Measurements from ENCODE around the gene IGDCC3. TPM values are rescaled to one million over a fixed set of nuclear protein-coding genes. Genes with fewer than 3 reads are reported as not detected.
"Not testable (repeated sequence)": the region's sequence is repeated elsewhere in the genome, so short reads cannot be mapped to it uniquely, and the experiment has no call there.

The IGDCC3 gene
- total and polyA plus RNA-seq, 2 donors = 0.13 to 1.4 TPM

- Histone ChIP-seq H3K4me1 (ENCODE audit: insufficient read depth) (no peaks in the 10 kb centered on the region), H3K36me3 (ENCODE audit: insufficient read depth) (no peaks in the 10 kb centered on the region), H3K4me3 (ENCODE audit: low read depth, low read length) (no peak overlapping the region), H3K27ac (ENCODE audit: low read depth) (no peak overlapping the region)
- no peak for DNase-seq (ENCODE audit: extremely low spot score)
- 94% methylated on average over 2 of the region's 2 CpGs for WGBS
Measured at GRCh38 chr15:65363766-65364165, 14.0 kb downstream of the IGDCC3 start.

- Histone ChIP-seq H3K36me3 (ENCODE audit: insufficient read depth) (no peaks in the 10 kb centered on the region), H3K27ac (ENCODE audit: low read depth) (no peak overlapping the region), H3K4me3 (ENCODE audit: low read depth, low read length) (no peak overlapping the region), H3K4me1 (ENCODE audit: insufficient read depth) (no peaks in the 10 kb centered on the region)
- 94% methylated on average over 7 of the region's 7 CpGs for WGBS
- no peak for DNase-seq (ENCODE audit: extremely low spot score)
Measured at GRCh38 chr15:65363306-65363705, 14.5 kb downstream of the IGDCC3 start.

GRCh38 chr15:65362491-65362890, 15.3 kb downstream of the IGDCC3 start:
- Histone ChIP-seq H3K4me1 (ENCODE audit: insufficient read depth) (no peaks in the 10 kb centered on the region), H3K36me3 (ENCODE audit: insufficient read depth) (no peaks in the 10 kb centered on the region), H3K4me3 (ENCODE audit: low read depth, low read length) (no peak overlapping the region), H3K27ac (ENCODE audit: low read depth) (no peak overlapping the region)
- DNase-seq (ENCODE audit: extremely low spot score) = no peak
- WGBS = 88% methylated on average over 8 of the region's 8 CpGs

GRCh38 chr15:65361708-65362459, 15.9 kb downstream of the IGDCC3 start:
- WGBS = 81% methylated on average over 32 of the region's 32 CpGs
- H3K4me3 ChIP-seq (ENCODE audit: low read depth, low read length) = no peak overlapping the region
- H3K4me1 ChIP-seq (ENCODE audit: insufficient read depth) = no peaks in the 10 kb centered on the region
- no peak for DNase-seq (ENCODE audit: extremely low spot score)
- no peaks in the 10 kb centered on the region for H3K36me3 ChIP-seq (ENCODE audit: insufficient read depth)
- H3K27ac ChIP-seq (ENCODE audit: low read depth) = no peak overlapping the region

- WGBS = 88% methylated on average over 1 of the region's 1 CpG
- Histone ChIP-seq H3K4me3 (ENCODE audit: low read depth, low read length) (no peak overlapping the region), H3K27ac (ENCODE audit: low read depth) (no peak overlapping the region), H3K4me1 (ENCODE audit: insufficient read depth) (no peaks in the 10 kb centered on the region), H3K36me3 (ENCODE audit: insufficient read depth) (no peaks in the 10 kb centered on the region)
- no peak for DNase-seq (ENCODE audit: extremely low spot score)
Measured at GRCh38 chr15:65360506-65360905, 17.3 kb downstream of the IGDCC3 start.

DNA sequence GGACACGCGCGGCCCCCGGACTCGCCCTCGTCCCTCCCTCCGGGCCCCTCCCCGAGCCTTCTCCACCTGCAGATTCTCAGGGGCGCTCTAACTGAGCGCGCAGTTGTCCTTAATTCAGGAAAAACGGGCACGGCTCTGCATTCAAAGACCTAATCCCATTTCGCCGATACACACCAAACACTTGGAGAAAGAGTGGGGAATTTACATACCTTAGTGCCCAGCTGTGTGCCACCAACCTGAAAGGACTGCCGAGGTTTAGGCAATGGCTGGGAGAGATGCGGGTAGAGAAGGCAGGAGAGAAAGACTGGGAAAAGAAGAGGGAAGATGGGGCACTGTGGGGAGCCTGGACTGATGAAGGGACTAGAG, 21.8 kb downstream of the IGDCC3 start:
- no peaks in the 10 kb centered on the region for H3K4me1 ChIP-seq (ENCODE audit: insufficient read depth)
- no peak for DNase-seq (ENCODE audit: extremely low spot score)
- no peak overlapping the region for H3K4me3 ChIP-seq (ENCODE audit: low read depth, low read length)
- no peak overlapping the region for H3K27ac ChIP-seq (ENCODE audit: low read depth)
- no peaks in the 10 kb centered on the region for H3K36me3 ChIP-seq (ENCODE audit: insufficient read depth)
- 28% methylated on average over 17 of the region's 17 CpGs for WGBS

DNA sequence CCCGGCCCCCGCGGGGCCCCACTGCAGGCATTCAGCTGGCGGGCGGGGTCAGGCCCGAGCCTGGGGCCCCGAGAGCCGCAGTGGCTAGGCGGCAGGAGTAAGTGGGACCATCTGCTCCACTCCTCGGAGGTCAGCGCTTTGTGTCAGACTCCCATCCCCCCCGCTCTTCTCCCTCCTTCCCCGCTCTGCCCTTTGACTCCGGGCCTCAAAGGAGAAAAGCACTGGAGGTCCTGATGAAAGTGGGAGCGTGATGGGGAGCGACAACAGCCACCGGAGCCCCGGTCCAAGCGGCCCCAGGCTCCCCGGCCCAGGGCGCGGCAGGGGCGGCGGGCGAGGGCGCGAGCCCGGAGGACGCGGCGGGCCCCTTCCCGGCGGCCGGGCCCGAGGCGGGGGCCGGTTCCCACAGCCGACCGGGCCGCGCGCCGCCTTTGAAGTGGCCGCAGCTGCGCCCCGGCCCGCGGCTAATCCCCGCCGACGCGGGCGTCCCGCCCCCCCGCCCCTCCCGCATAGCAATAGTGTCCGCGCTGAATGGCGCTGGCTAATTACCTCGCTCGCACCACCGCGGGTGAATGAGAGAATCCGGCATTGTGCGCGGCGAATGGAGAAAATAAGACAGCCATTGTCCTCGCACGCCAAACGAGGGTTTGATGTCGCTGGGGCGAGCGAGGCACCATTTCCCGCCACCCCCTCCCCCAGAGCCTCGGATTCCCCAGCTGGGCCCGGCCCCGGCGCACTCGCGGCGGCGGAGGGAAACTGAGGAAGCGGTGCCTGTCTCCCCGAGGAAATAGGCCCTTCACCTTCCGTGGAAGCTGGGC, 22.4 kb downstream of the IGDCC3 start:
- no peaks in the 10 kb centered on the region for H3K36me3 ChIP-seq (ENCODE audit: insufficient read depth)
- DNase-seq (ENCODE audit: extremely low spot score) = no peak
- WGBS = 2% methylated on average over 85 of the region's 85 CpGs
- no peak overlapping the region for H3K27ac ChIP-seq (ENCODE audit: low read depth)
- H3K4me1 ChIP-seq (ENCODE audit: insufficient read depth) = no peaks in the 10 kb centered on the region
- peak overlapping the region; percentile 47 for H3K4me3 ChIP-seq (ENCODE audit: low read depth, low read length)

GRCh38 chr15:65354835-65355172, 23.0 kb downstream of the IGDCC3 start:
- 54% methylated on average over 10 of the region's 10 CpGs for WGBS
- Histone ChIP-seq H3K4me1 (ENCODE audit: insufficient read depth) (no peaks in the 10 kb centered on the region), H3K27ac (ENCODE audit: low read depth) (no peak overlapping the region), H3K4me3 (ENCODE audit: low read depth, low read length) (no peak overlapping the region), H3K36me3 (ENCODE audit: insufficient read depth) (no peaks in the 10 kb centered on the region)
- no peak for DNase-seq (ENCODE audit: extremely low spot score)

GRCh38 chr15:65351972-65352371, 25.8 kb downstream of the IGDCC3 start:
- WGBS = 72% methylated on average over 1 of the region's 1 CpG
- not testable (repeated sequence) for DNase-seq (ENCODE audit: extremely low spot score); H3K4me3 ChIP-seq (ENCODE audit: low read depth, low read length); H3K4me1 ChIP-seq (ENCODE audit: insufficient read depth); H3K36me3 ChIP-seq (ENCODE audit: insufficient read depth); H3K27ac ChIP-seq (ENCODE audit: low read depth)

DNA sequence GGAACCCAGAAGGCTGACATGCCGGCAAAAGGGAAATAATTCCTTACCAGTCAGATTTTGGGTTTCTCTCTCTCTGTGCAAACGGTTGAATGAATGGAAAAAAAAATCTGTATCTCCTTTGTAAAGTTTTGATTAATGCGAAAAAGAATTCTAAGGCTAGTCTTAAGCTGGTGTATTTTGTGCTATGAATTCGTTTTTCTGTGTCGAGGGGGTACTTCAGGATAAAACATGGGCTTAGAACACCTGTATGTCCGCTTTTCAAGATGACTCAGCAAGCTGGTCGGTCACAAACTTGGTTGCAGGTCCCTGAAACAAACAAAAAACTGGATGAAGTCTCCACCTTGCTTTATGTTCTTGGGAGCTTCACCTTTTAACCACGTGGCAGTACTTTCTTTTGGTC, 28.5 kb downstream of the IGDCC3 start:
- WGBS = 86% methylated on average over 8 of the region's 8 CpGs
- Histone ChIP-seq H3K4me1 (ENCODE audit: insufficient read depth) (no peaks in the 10 kb centered on the region), H3K4me3 (ENCODE audit: low read depth, low read length) (no peak overlapping the region), H3K36me3 (ENCODE audit: insufficient read depth) (no peaks in the 10 kb centered on the region), H3K27ac (ENCODE audit: low read depth) (no peak overlapping the region)
- DNase-seq (ENCODE audit: extremely low spot score) = no peak

GRCh38 chr15:65347756-65348155, 30.0 kb downstream of the IGDCC3 start:
- H3K27ac ChIP-seq (ENCODE audit: low read depth); H3K4me3 ChIP-seq (ENCODE audit: low read depth, low read length); H3K36me3 ChIP-seq (ENCODE audit: insufficient read depth); H3K4me1 ChIP-seq (ENCODE audit: insufficient read depth); DNase-seq (ENCODE audit: extremely low spot score): not testable (repeated sequence)
- WGBS = 96% methylated on average over 8 of the region's 8 CpGs

DNA sequence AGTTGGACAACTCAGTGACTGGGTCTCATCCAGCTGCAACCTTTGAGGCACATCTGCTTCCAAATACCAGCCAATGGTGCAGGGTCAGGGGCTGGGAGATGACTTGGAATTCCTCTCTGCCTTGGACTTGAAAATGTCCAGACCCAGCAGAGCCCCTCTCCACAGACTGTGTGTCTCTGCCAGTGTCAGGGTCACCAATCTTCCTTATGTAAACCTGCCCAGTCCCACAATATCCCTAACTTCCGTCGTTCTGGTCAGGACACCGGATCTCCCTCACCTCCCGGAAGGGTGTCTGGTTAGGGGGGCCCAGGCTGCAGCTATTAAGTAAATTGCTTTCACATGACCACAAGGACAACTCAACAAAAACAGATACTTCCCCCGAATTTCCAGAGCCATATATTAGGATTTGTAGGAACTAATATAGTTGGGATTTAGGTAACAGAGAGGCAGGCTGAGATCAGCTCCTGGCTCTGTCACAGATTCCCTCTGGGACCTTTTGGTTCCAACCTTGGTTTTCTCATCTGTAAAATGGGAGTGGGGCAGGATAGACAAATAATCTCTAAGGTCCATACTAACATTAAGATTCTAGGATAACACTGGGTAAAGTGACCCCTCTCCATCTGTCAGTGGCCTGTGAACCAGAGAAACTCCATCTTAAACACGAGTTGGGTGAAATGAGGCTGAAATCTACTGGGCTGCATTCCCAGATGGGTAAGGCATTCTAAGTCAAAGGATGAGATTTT, 30.8 kb downstream of the IGDCC3 start:
- DNase-seq (ENCODE audit: extremely low spot score) = no peak
- 57% methylated on average over 6 of the region's 6 CpGs for WGBS
- no peaks in the 10 kb centered on the region for H3K4me1 ChIP-seq (ENCODE audit: insufficient read depth)
- H3K36me3 ChIP-seq (ENCODE audit: insufficient read depth) = no peaks in the 10 kb centered on the region
- no peak overlapping the region for H3K4me3 ChIP-seq (ENCODE audit: low read depth, low read length)
- H3K27ac ChIP-seq (ENCODE audit: low read depth) = no peak overlapping the region

DNA sequence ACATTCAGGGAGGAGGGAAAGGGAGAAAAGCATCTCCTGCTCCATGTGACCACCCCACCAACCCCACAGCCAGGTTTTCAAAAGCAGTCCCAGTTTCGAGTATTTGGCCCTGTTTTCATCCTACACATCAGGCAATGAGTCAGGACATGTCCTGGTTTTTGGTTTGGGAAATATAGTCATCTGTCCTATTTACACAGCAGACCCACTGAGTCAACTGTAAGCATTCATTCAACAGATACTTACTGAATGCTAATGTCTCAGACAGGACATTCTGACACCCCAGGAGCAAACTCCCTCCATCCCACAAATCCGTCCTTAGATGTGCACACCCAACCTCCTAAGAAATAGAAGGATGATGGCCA, 32.9 kb downstream of the IGDCC3 start:
- no peaks in the 10 kb centered on the region for H3K4me1 ChIP-seq (ENCODE audit: insufficient read depth)
- H3K4me3 ChIP-seq (ENCODE audit: low read depth, low read length) = no peak overlapping the region
- 79% methylated on average over 2 of the region's 2 CpGs for WGBS
- H3K36me3 ChIP-seq (ENCODE audit: insufficient read depth) = no peaks in the 10 kb centered on the region
- no peak for DNase-seq (ENCODE audit: extremely low spot score)
- H3K27ac ChIP-seq (ENCODE audit: low read depth) = no peak overlapping the region

Data from urinary bladder (tissue), 4 donors.